ENCODE results near the gene MUC6. TPM values are rescaled to one million over a fixed set of nuclear protein-coding genes. Genes with fewer than 3 reads are reported as not detected.

The MUC6 gene
- total RNA-seq, 4 donors from 2014 or later, result not detected

- TF ChIP-seq, protein P1, sequence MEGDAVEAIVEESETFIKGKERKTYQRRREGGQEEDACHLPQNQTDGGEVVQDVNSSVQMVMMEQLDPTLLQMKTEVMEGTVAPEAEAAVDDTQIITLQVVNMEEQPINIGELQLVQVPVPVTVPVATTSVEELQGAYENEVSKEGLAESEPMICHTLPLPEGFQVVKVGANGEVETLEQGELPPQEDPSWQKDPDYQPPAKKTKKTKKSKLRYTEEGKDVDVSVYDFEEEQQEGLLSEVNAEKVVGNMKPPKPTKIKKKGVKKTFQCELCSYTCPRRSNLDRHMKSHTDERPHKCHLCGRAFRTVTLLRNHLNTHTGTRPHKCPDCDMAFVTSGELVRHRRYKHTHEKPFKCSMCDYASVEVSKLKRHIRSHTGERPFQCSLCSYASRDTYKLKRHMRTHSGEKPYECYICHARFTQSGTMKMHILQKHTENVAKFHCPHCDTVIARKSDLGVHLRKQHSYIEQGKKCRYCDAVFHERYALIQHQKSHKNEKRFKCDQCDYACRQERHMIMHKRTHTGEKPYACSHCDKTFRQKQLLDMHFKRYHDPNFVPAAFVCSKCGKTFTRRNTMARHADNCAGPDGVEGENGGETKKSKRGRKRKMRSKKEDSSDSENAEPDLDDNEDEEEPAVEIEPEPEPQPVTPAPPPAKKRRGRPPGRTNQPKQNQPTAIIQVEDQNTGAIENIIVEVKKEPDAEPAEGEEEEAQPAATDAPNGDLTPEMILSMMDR (IDR thresholded peaks at IDR 0.05), result no peak
- no peak for TF ChIP-seq POLR2AphosphoS5 (IDR thresholded peaks at IDR 0.05)
- TF ChIP-seq EP300 (IDR thresholded peaks at IDR 0.05), result no peak
- TF ChIP-seq POLR2A (IDR thresholded peaks at IDR 0.05; ENCODE audit: low read depth), result no peak
- 98% methylated on average over 10 of the region's 10 CpGs for WGBS
- Histone ChIP-seq H3K9me3 (no peaks in the 10 kb centered on the region), H3K4me1 (no peaks in the 10 kb centered on the region), H3K27ac (replicated peaks in 1 of 4) (no peak overlapping the region), H3K27me3 (no peaks in the 10 kb centered on the region), H3K4me3 (no peak overlapping the region), H3K36me3 (peaks cover 62 to 100% (median 93%) of the 10 kb centered on the region in 4 donors)
- DNase-seq (ENCODE audit: extremely low spot score), result no peak
- intact Hi-C loops (cut with DNase I), result no loop called here
Measured at GRCh38 chr11:1007279-1007678, 29.2 kb downstream of the MUC6 start.

GRCh38 chr11:1006762-1007161 is 29.8 kb downstream of the MUC6 start:
- Histone ChIP-seq H3K4me1 (no peaks in the 10 kb centered on the region), H3K27me3 (no peaks in the 10 kb centered on the region), H3K36me3 (peaks cover 62 to 100% (median 93%) of the 10 kb centered on the region in 4 donors), H3K4me3 (no peak overlapping the region), H3K27ac (replicated peaks in 1 of 4) (no peak overlapping the region), H3K9me3 (no peaks in the 10 kb centered on the region)
- WGBS, result 71% methylated on average over 11 of the region's 13 CpGs
- TF ChIP-seq EP300 (IDR thresholded peaks at IDR 0.05) (no peak), POLR2AphosphoS5 (IDR thresholded peaks at IDR 0.05) (no peak), POLR2A (IDR thresholded peaks at IDR 0.05; ENCODE audit: low read depth) (no peak)
- TF ChIP-seq, protein P1 (IDR thresholded peaks at IDR 0.05), result no peak
- DNase-seq (ENCODE audit: extremely low spot score), result no peak
- intact Hi-C loops (cut with DNase I), result no loop called here

- H3K4me3 ChIP-seq, result no peak overlapping the region
- no peaks in the 10 kb centered on the region for H3K9me3 ChIP-seq
- no peak for DNase-seq (ENCODE audit: extremely low spot score)
- WGBS, result 76% methylated on average over 13 of the region's 21 CpGs
- TF ChIP-seq POLR2A (IDR thresholded peaks at IDR 0.05; ENCODE audit: low read depth) (no peak), EP300 (IDR thresholded peaks at IDR 0.05) (no peak), POLR2AphosphoS5 (IDR thresholded peaks at IDR 0.05) (no peak)
- TF ChIP-seq, protein P1 (IDR thresholded peaks at IDR 0.05), result no peak
- H3K27ac ChIP-seq (replicated peaks in 1 of 4), result no peak overlapping the region
- peaks cover 61 to 100% (median 93%) of the 10 kb centered on the region in 4 donors for H3K36me3 ChIP-seq
- H3K27me3 ChIP-seq, result no peaks in the 10 kb centered on the region
- no peaks in the 10 kb centered on the region for H3K4me1 ChIP-seq
- intact Hi-C loops (cut with DNase I), result no loop called here
Measured at GRCh38 chr11:1005928-1006327, 30.6 kb downstream of the MUC6 start.

DNA sequence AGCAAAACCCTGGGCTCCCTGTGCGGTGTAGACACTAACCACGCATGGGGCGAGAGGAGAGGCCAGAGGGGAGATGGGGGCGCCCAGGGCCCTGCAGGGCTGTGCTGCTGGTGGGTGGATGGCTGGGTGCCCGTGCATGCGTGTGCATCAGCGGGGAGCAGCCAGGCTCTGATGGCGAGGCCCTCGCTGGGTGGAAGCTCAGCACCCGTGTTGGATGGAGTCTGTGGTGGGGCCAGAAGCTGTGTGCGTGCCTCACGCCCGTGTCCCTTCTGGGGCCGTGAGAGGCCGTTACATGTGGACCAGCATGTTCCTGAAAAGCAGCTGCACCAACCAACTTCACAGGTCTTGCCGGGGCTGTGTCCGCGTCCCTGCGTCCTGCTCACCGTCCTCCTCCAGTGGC is 33.4 kb downstream of the MUC6 start:
- intact Hi-C loops (cut with DNase I), result no loop called here
- no peak overlapping the region for H3K27ac ChIP-seq (replicated peaks in 1 of 4)

GRCh38 chr11:1002406-1002984 is 34.0 kb downstream of the MUC6 start:
- no peak for DNase-seq (ENCODE audit: extremely low spot score)
- no peaks in the 10 kb centered on the region for H3K4me1 ChIP-seq
- TF ChIP-seq, protein P1 (IDR thresholded peaks at IDR 0.05), result no peak
- no peak for TF ChIP-seq POLR2AphosphoS5 (IDR thresholded peaks at IDR 0.05)
- no peak for TF ChIP-seq EP300 (IDR thresholded peaks at IDR 0.05)
- TF ChIP-seq POLR2A (IDR thresholded peaks at IDR 0.05; ENCODE audit: low read depth), result no peak
- no peak overlapping the region for H3K27ac ChIP-seq (replicated peaks in 1 of 4)
- no peaks in the 10 kb centered on the region for H3K9me3 ChIP-seq
- H3K27me3 ChIP-seq, result no peaks in the 10 kb centered on the region
- peaks cover 47 to 90% (median 74%) of the 10 kb centered on the region in 4 donors for H3K36me3 ChIP-seq
- 82% methylated on average over 12 of the region's 20 CpGs for WGBS
- H3K4me3 ChIP-seq, result no peak overlapping the region
- intact Hi-C loops (cut with DNase I), result no loop called here

More for the DNA sequence above, 33.4 kb downstream of the MUC6 start:
- H3K4me1 ChIP-seq, result no peaks in the 10 kb centered on the region
- H3K9me3 ChIP-seq, result no peaks in the 10 kb centered on the region
- TF ChIP-seq POLR2AphosphoS5 (IDR thresholded peaks at IDR 0.05), result no peak
- H3K27me3 ChIP-seq, result no peaks in the 10 kb centered on the region
- DNase-seq (ENCODE audit: extremely low spot score), result no peak
- no peak overlapping the region for H3K4me3 ChIP-seq
- peaks cover 47 to 91% (median 81%) of the 10 kb centered on the region in 4 donors for H3K36me3 ChIP-seq
- WGBS, result 89% methylated on average over 20 of the region's 20 CpGs
